ENCODE measurements around the gene TDRD10.

- TF ChIP-seq CTCF (IDR thresholded peaks at IDR 0.05) (no peak), POLR2A (IDR thresholded peaks at IDR 0.05) (no peak)
These were observed 1.5 kb upstream of the TDRD10 start for GRCh38 chr1:154500533-154500932.

Data from lower leg skin (tissue), 3 donors.